Measurements from ENCODE around the gene MAPK4.

Gene MAPK4

DNA sequence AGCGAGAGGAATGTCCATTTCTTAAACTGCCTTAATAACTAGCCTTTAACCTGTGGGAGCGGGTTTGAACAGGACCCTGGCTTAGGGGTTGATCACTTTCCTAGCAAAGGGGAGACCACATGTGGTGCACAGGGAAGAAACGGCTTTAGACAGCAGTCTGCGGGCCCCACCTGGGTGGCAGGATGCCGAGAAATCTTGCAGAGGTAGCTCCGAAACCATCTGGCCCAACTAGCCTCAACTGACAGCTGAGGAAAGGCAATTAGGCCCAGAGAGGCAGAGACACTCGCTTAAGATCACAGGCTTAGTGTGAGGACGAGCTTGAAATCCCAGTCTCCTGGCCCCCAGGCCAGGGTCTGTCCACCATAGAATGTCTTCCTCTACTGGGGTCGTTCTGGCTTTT, 170.1 kb downstream of the MAPK4 start:
- no peak for TF ChIP-seq JUND (IDR thresholded peaks at IDR 0.05; ENCODE audit: low read depth)
- in situ Hi-C loops (cut with HindIII; ENCODE audit: low pct_unique_long_range_greater_than_20kb, low sequenced_read_pairs): no loop called here
- DNase-seq (ENCODE audit: low read depth in 1 of 2, low spot score in 1 of 2): no peak

- no peak for TF ChIP-seq JUND (IDR thresholded peaks at IDR 0.05; ENCODE audit: low read depth)
- DNase-seq (ENCODE audit: low read depth in 1 of 2, low spot score in 1 of 2): no peak
- in situ Hi-C loops (cut with HindIII; ENCODE audit: low pct_unique_long_range_greater_than_20kb, low sequenced_read_pairs): no loop called here
These were observed 174.5 kb downstream of the MAPK4 start for GRCh38 chr18:50734342-50734741.

DNA sequence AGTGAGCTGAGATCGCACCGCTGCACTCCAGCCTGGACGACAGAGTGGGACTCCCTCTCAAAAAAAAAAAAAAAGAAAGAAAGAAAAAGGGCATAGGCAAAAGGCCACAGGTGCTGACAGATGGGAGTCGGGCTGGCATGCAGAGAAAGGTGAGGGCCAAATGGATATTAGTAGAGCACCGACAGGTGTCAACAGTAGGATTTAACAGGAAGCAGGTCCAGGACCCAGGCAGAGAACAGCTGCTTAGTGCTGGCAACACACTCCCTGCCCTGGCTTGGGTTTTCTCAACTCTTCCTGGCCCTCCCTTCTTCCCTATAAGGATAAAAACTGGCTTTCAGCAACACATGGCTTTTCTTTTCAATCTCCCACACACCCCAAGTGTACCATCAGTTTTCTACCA, 175.0 kb downstream of the MAPK4 start:
- no peak for TF ChIP-seq JUND (IDR thresholded peaks at IDR 0.05; ENCODE audit: low read depth)
- in situ Hi-C loops (cut with HindIII; ENCODE audit: low pct_unique_long_range_greater_than_20kb, low sequenced_read_pairs): no loop called here
- DNase-seq (ENCODE audit: low read depth in 1 of 2, low spot score in 1 of 2): no peak

DNA sequence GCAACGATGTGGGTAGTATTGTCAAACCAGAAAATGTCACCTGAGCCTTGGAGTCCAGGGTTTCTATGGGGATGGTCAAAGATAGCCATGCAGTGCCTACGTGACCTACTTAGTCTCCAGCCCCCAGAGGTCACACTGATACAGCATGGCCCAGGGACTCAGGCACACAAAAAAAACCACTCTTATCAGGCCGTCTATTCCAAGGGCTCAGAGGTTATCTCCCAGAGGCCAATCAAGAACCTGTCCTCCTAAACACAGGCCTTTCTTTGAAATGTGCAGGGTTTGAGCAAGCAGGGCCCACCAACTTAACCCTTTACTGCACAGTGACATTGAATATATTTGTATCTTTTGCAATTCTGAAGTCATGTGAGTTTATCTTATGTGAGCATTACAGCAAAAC, 177.2 kb downstream of the MAPK4 start:
- in situ Hi-C loops (cut with HindIII; ENCODE audit: low pct_unique_long_range_greater_than_20kb, low sequenced_read_pairs): no loop called here
- no peak for DNase-seq (ENCODE audit: low read depth in 1 of 2, low spot score in 1 of 2)
- TF ChIP-seq JUND (IDR thresholded peaks at IDR 0.05; ENCODE audit: low read depth): no peak

- in situ Hi-C loops (cut with HindIII; ENCODE audit: low pct_unique_long_range_greater_than_20kb, low sequenced_read_pairs): no loop called here
- TF ChIP-seq JUND (IDR thresholded peaks at IDR 0.05; ENCODE audit: low read depth): no peak
- DNase-seq (ENCODE audit: low read depth in 1 of 2, low spot score in 1 of 2): no peak
These were observed 178.3 kb downstream of the MAPK4 start for GRCh38 chr18:50738098-50738757.

- DNase-seq (ENCODE audit: low read depth in 1 of 2, low spot score in 1 of 2): no peak
- no peak for TF ChIP-seq JUND (IDR thresholded peaks at IDR 0.05; ENCODE audit: low read depth)
- in situ Hi-C loops (cut with HindIII; ENCODE audit: low pct_unique_long_range_greater_than_20kb, low sequenced_read_pairs): no loop called here
These were observed 183.1 kb downstream of the MAPK4 start for GRCh38 chr18:50742952-50743351.

GRCh38 chr18:50744253-50744652, 184.4 kb downstream of the MAPK4 start:
- TF ChIP-seq JUND (IDR thresholded peaks at IDR 0.05; ENCODE audit: low read depth): no peak
- DNase-seq (ENCODE audit: low read depth in 1 of 2, low spot score in 1 of 2): no peak
- in situ Hi-C loops (cut with HindIII; ENCODE audit: low pct_unique_long_range_greater_than_20kb, low sequenced_read_pairs): no loop called here

GRCh38 chr18:50745945-50746344, 186.1 kb downstream of the MAPK4 start:
- no peak for DNase-seq (ENCODE audit: low read depth in 1 of 2, low spot score in 1 of 2)
- in situ Hi-C loops (cut with HindIII; ENCODE audit: low pct_unique_long_range_greater_than_20kb, low sequenced_read_pairs): no loop called here
- TF ChIP-seq JUND (IDR thresholded peaks at IDR 0.05; ENCODE audit: low read depth): no peak

DNA sequence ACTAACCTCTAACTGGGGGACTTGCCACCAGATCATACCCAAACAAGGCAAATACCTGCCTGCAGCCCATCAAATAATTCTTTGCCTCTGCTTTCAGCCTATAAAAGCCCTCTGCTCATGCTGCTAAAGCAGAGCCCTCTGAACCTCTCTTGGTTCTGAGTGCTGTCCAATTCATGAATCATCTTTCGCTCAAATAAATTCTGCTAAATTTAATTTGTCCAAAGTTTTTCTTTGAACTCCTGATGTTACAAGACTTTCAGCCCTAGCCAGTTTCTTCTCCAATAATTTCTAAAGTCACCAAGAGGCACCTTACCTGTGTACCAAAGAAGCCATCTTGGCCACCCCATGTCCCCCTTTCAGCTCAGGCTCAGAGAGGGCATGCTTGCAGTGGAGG, 188.0 kb downstream of the MAPK4 start:
- no peak for DNase-seq (ENCODE audit: low read depth in 1 of 2, low spot score in 1 of 2)
- in situ Hi-C loops (cut with HindIII; ENCODE audit: low pct_unique_long_range_greater_than_20kb, low sequenced_read_pairs): no loop called here
- TF ChIP-seq JUND (IDR thresholded peaks at IDR 0.05; ENCODE audit: low read depth): no peak

GRCh38 chr18:50748243-50749229, 188.6 kb downstream of the MAPK4 start:
- in situ Hi-C loops (cut with HindIII; ENCODE audit: low pct_unique_long_range_greater_than_20kb, low sequenced_read_pairs): no loop called here
- no peak for TF ChIP-seq JUND (IDR thresholded peaks at IDR 0.05; ENCODE audit: low read depth)
- DNase-seq (ENCODE audit: low read depth in 1 of 2, low spot score in 1 of 2): no peak

DNA sequence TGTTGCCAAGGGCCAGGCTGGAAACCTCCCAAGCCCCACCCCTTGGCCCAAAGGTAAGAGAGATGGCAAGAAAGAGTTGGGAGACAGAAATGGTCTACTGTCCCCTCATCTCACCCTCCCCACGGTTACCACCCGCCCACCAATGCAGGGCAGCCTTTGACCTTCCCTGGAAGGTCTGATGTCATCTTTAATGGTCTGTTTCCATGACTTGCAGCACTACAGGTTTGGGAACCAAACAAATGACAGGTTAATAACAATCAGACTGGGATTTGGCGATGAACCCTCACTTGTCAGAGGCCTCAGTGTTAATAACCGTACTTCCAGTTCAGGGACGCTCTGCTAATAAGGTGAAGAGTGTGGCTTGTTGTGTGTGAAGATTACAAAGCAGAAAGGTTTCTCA, 189.5 kb downstream of the MAPK4 start:
- in situ Hi-C loops (cut with HindIII; ENCODE audit: low pct_unique_long_range_greater_than_20kb, low sequenced_read_pairs): no loop called here
- TF ChIP-seq JUND (IDR thresholded peaks at IDR 0.05; ENCODE audit: low read depth): no peak
- no peak for DNase-seq (ENCODE audit: low read depth in 1 of 2, low spot score in 1 of 2)

- in situ Hi-C loops (cut with HindIII; ENCODE audit: low pct_unique_long_range_greater_than_20kb, low sequenced_read_pairs): no loop called here
- no peak for TF ChIP-seq JUND (IDR thresholded peaks at IDR 0.05; ENCODE audit: low read depth)
- no peak for DNase-seq (ENCODE audit: low read depth in 1 of 2, low spot score in 1 of 2)
These were observed 190.1 kb downstream of the MAPK4 start for GRCh38 chr18:50749945-50750344.

GRCh38 chr18:50750546-50750945, 190.7 kb downstream of the MAPK4 start:
- in situ Hi-C loops (cut with HindIII; ENCODE audit: low pct_unique_long_range_greater_than_20kb, low sequenced_read_pairs): no loop called here
- no peak for DNase-seq (ENCODE audit: low read depth in 1 of 2, low spot score in 1 of 2)
- no peak for TF ChIP-seq JUND (IDR thresholded peaks at IDR 0.05; ENCODE audit: low read depth)
